Measurements from ENCODE around the gene PTCH2.
"Not testable (repeated sequence)": the region's sequence is repeated elsewhere in the genome, so short reads cannot be mapped to it uniquely, and the experiment has no call there.

DNA sequence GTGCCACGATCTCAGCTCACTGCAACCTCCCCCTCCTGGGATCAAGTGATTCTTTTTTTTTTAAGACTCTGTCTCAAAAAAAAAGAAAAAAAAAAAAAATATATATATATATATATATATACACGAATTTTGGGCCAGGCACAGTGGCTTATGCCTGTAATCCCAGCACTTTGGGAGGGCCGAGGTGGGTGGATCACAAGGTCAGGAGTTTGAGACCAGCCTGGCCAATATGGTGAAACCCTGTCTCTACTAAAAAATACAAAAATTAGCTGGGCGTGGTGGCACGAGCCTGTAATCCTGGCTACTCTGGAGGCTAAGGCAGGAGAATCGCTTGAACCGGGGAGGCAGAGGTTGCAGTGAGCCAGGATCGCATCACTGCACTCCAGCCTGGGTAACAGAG, 45.2 kb downstream of the PTCH2 start:
- TF ChIP-seq ZNF366 (tag by site-specific recombination; conservative IDR thresholded peaks at IDR 0.05); CTCF (tag by site-specific recombination; IDR thresholded peaks at IDR 0.05); REST (tag by site-specific recombination; IDR thresholded peaks at IDR 0.05); ZNF660 (tag by site-specific recombination; IDR thresholded peaks at IDR 0.05); ZNF692 (tag by site-specific recombination; IDR thresholded peaks at IDR 0.05); ZNF791 (tag by site-specific recombination; IDR thresholded peaks at IDR 0.05); ZNF175 (tag by site-specific recombination; IDR thresholded peaks at IDR 0.05): not testable (repeated sequence)
- TF ChIP-seq, protein P1, sequence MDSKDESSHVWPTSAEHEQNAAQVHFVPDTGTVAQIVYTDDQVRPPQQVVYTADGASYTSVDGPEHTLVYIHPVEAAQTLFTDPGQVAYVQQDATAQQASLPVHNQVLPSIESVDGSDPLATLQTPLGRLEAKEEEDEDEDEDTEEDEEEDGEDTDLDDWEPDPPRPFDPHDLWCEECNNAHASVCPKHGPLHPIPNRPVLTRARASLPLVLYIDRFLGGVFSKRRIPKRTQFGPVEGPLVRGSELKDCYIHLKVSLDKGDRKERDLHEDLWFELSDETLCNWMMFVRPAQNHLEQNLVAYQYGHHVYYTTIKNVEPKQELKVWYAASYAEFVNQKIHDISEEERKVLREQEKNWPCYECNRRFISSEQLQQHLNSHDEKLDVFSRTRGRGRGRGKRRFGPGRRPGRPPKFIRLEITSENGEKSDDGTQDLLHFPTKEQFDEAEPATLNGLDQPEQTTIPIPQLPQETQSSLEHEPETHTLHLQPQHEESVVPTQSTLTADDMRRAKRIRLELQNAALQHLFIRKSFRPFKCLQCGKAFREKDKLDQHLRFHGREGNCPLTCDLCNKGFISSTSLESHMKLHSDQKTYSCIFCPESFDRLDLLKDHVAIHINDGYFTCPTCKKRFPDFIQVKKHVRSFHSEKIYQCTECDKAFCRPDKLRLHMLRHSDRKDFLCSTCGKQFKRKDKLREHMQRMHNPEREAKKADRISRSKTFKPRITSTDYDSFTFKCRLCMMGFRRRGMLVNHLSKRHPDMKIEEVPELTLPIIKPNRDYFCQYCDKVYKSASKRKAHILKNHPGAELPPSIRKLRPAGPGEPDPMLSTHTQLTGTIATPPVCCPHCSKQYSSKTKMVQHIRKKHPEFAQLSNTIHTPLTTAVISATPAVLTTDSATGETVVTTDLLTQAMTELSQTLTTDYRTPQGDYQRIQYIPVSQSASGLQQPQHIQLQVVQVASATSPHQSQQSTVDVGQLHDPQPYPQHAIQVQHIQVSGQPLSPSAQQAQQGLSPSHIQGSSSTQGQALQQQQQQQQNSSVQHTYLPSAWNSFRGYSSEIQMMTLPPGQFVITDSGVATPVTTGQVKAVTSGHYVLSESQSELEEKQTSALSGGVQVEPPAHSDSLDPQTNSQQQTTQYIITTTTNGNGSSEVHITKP (tag by site-specific recombination; IDR thresholded peaks at IDR 0.05), result not testable (repeated sequence)

Measured in HEK293 (cell line).